HepG2 (cell line): ENCODE measurements around the gene KMT2B. TPM values are rescaled to one million over a fixed set of nuclear protein-coding genes. Genes with fewer than 3 reads are reported as not detected.

Experiments
- ARHGAP35 ChIP-seq: sonication (generic); formaldehyde crosslinking; IDR thresholded peaks from 2 replicates; pipeline ENCODE4 v1.9.0; 2022; ENCODE audit warnings: mild to moderate bottlenecking, inconsistent platforms, moderate library complexity, missing genetic modification reagents, borderline replicate concordance
- ARID3A ChIP-seq: IDR thresholded peaks from 2 replicates; pipeline ENCODE4 v1.6.1; 2012; ENCODE audit warnings: low read depth, low read length, improper control_type of control experiment
- FOXP1 ChIP-seq, 2 experiments: fragments of 450-650 bp in 1 of 2; IDR thresholded peaks; 2 replicates each; pipeline ENCODE4 v1.6.1; 2017 to 2018; ENCODE audit warnings: antibody characterized with exemption in 1 of 2
- KDM3A ChIP-seq: IDR thresholded peaks from 2 replicates; pipeline ENCODE4 v1.6.1; 2018; ENCODE audit warnings: low read depth, missing compliant biosample characterization
- RFX1 ChIP-seq: fragments of 450-650 bp; IDR thresholded peaks from 2 replicates; pipeline ENCODE4 v1.6.1; 2017
- SALL1 ChIP-seq: sonication (generic); formaldehyde crosslinking; IDR thresholded peaks from 2 replicates; pipeline ENCODE4 v1.8.0; 2022; ENCODE audit warnings: mild to moderate bottlenecking, missing genetic modification reagents
- ZNF318 ChIP-seq: sonication (generic); formaldehyde crosslinking; IDR thresholded peaks from 2 replicates; pipeline ENCODE4 v1.4.0; 2020; ENCODE audit warnings: mild to moderate bottlenecking, missing genetic modification reagents
- polyA plus RNA-seq, 8 experiments: library from polyadenylated mRNA; depleted of rRNA in 3 of 8; stranded (reverse) in 7 of 8; unstranded in 1 of 8; fragments of >200 nt; fragmentation: Illumina TruSeq in 4 of 8; extraction: Trizol in 4 of 8; gene quantifications; 2 replicates each; pipeline versions ENCODE4 v1.2.1 to v1.2.3, GENCODE V29; 2011 to 2016; ENCODE audit warnings: low read depth in 4 of 8, missing spikeins in 1 of 8, mixed read lengths in 1 of 8; ENCODE audit not compliant: insufficient read depth in 1 of 8
- total RNA-seq, 5 experiments: library from RNA; depleted of rRNA; stranded (reverse); fragments of >200 nt; fragmentation: Illumina TruSeq; extraction: Trizol; gene quantifications; 2 replicates each; pipeline ENCODE4 v1.2.3, GENCODE V29; 2016; ENCODE audit warnings: low read depth in 1 of 5
- TF ChIP-seq, protein P1 (sequence below): sonication (generic); formaldehyde crosslinking; IDR thresholded peaks from 2 replicates; pipeline ENCODE4 v1.4.0; 2020; ENCODE audit warnings: mild to moderate bottlenecking, missing genetic modification reagents
- TF ChIP-seq, protein P2 (sequence below), 2 experiments: sonication (generic) in 1 of 2; formaldehyde crosslinking in 1 of 2; IDR thresholded peaks; 2 replicates each; pipeline versions ENCODE4 v1.6.1 to v1.9.0; 2014 to 2022; ENCODE audit warnings: antibody characterized with exemption in 1 of 2, borderline replicate concordance in 1 of 2, inconsistent platforms in 1 of 2, low read depth in 1 of 2, missing genetic modification reagents in 1 of 2

The KMT2B gene
- total and polyA plus RNA-seq, 2 of the 13 experiments (the other 11 are each of a cell fraction or from before 2014, with no cell fraction given), result 6.2 to 16.9 TPM

DNA sequence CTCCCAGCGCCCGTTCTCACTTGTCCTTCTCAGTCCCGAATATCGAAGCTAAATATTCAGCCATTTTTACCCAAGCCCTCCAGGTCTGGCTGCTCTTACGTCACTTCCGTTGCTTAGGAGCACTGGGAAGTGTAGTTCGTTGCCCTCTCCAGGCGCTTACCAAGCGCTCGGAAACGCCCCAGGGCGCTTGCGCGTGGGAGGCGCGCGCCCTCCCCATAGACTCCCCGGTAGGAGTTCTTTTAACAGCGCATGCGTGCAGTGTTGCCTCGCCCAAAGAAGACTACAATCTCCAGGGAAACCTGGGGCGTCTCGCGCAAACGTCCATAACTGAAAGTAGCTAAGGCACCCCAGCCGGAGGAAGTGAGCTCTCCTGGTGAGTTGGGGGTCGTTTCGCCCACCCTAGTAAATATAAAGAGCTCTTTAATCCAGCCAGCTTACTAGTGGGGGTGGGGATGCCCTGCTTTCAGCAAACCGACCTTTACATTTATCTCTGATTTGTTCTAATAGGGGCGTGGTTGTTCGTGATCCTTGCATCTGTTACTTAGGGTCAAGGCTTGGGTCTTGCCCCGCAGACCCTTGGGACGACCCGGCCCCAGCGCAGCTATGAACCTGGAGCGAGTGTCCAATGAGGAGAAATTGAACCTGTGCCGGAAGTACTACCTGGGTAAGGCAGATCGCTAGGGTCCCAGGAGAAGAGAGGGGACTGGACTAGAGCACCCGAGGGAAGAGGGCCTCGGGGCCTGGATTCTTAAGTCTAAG is 27.7 kb downstream of the KMT2B start, which contains the start of the genes PSENEN and U2AF1L4 (continued):
- no peak for TF ChIP-seq ARID3A
- no peak for TF ChIP-seq KDM3A
- TF ChIP-seq FOXP1 (IDR thresholded peaks at IDR 0.05), result no peak
- TF ChIP-seq FOXP1 (CRISPR knock-in tag; IDR thresholded peaks at IDR 0.05), result no peak
- peak; percentile 75 for TF ChIP-seq RFX1
- TF ChIP-seq SALL1 (CRISPR knock-in tag), result no peak
- TF ChIP-seq ZNF318 (CRISPR knock-in tag), result no peak
- TF ChIP-seq, protein P1, sequence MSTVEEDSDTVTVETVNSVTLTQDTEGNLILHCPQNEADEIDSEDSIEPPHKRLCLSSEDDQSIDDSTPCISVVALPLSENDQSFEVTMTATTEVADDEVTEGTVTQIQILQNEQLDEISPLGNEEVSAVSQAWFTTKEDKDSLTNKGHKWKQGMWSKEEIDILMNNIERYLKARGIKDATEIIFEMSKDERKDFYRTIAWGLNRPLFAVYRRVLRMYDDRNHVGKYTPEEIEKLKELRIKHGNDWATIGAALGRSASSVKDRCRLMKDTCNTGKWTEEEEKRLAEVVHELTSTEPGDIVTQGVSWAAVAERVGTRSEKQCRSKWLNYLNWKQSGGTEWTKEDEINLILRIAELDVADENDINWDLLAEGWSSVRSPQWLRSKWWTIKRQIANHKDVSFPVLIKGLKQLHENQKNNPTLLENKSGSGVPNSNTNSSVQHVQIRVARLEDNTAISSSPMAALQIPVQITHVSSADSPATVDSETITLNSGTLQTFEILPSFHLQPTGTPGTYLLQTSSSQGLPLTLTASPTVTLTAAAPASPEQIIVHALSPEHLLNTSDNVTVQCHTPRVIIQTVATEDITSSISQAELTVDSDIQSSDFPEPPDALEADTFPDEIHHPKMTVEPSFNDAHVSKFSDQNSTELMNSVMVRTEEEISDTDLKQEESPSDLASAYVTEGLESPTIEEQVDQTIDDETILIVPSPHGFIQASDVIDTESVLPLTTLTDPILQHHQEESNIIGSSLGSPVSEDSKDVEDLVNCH (CRISPR knock-in tag), result no peak
- TF ChIP-seq, protein P2, sequence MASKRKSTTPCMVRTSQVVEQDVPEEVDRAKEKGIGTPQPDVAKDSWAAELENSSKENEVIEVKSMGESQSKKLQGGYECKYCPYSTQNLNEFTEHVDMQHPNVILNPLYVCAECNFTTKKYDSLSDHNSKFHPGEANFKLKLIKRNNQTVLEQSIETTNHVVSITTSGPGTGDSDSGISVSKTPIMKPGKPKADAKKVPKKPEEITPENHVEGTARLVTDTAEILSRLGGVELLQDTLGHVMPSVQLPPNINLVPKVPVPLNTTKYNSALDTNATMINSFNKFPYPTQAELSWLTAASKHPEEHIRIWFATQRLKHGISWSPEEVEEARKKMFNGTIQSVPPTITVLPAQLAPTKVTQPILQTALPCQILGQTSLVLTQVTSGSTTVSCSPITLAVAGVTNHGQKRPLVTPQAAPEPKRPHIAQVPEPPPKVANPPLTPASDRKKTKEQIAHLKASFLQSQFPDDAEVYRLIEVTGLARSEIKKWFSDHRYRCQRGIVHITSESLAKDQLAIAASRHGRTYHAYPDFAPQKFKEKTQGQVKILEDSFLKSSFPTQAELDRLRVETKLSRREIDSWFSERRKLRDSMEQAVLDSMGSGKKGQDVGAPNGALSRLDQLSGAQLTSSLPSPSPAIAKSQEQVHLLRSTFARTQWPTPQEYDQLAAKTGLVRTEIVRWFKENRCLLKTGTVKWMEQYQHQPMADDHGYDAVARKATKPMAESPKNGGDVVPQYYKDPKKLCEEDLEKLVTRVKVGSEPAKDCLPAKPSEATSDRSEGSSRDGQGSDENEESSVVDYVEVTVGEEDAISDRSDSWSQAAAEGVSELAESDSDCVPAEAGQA (IDR thresholded peaks at IDR 0.05; ENCODE audit: low read depth), result peak; percentile 70
- TF ChIP-seq, protein P2 (CRISPR knock-in tag; IDR thresholded peaks at IDR 0.05; ENCODE audit: borderline replicate concordance), result no peak
- TF ChIP-seq ARHGAP35 (CRISPR knock-in tag), result no peak
